Measurements from ENCODE around the gene SMYD3.
A peak's percentile ranks its signal among the peaks of the same experiment; 100 is the strongest.

The SMYD3 gene

GRCh38 chr1:245810181-245810769, 696.8 kb downstream of the SMYD3 start:
- DNase-seq (ENCODE audit: low spot score), result no peak

- no peak for DNase-seq (ENCODE audit: low spot score)
Measured at GRCh38 chr1:245809361-245809760, 697.7 kb downstream of the SMYD3 start.

- DNase-seq (ENCODE audit: low spot score), result no peak
Measured at GRCh38 chr1:245807954-245808719, 698.9 kb downstream of the SMYD3 start.

GRCh38 chr1:245807306-245807705, 699.8 kb downstream of the SMYD3 start:
- DNase-seq (ENCODE audit: low spot score), result no peak

GRCh38 chr1:245805532-245805931, 701.5 kb downstream of the SMYD3 start:
- no peak for DNase-seq (ENCODE audit: low spot score)

- DNase-seq (ENCODE audit: low spot score), result no peak
Measured at GRCh38 chr1:245804696-245805095, 702.4 kb downstream of the SMYD3 start.

- no peak for DNase-seq (ENCODE audit: low spot score)
Measured at GRCh38 chr1:245803666-245804037, 703.4 kb downstream of the SMYD3 start.

GRCh38 chr1:245802941-245803665, 704.0 kb downstream of the SMYD3 start:
- peak; percentile 81 for DNase-seq (ENCODE audit: low spot score)

GRCh38 chr1:245800901-245801605, 706.0 kb downstream of the SMYD3 start:
- DNase-seq (ENCODE audit: low spot score), result no peak

GRCh38 chr1:245798349-245798711, 708.7 kb downstream of the SMYD3 start:
- DNase-seq (ENCODE audit: low spot score), result no peak

GRCh38 chr1:245797592-245798348, 709.3 kb downstream of the SMYD3 start:
- peak; percentile 17 for DNase-seq (ENCODE audit: low spot score)

- DNase-seq (ENCODE audit: low spot score), result peak; percentile 100
Measured at GRCh38 chr1:245791410-245792312, 715.4 kb downstream of the SMYD3 start.

GRCh38 chr1:245790441-245790840, 716.6 kb downstream of the SMYD3 start:
- no peak for DNase-seq (ENCODE audit: low spot score)

GRCh38 chr1:245788886-245789285, 718.2 kb downstream of the SMYD3 start:
- DNase-seq (ENCODE audit: low spot score), result no peak

- no peak for DNase-seq (ENCODE audit: low spot score)
Measured at GRCh38 chr1:245788269-245788668, 718.8 kb downstream of the SMYD3 start.

- no peak for DNase-seq (ENCODE audit: low spot score)
Measured at GRCh38 chr1:245786948-245787347, 720.1 kb downstream of the SMYD3 start.

GRCh38 chr1:245779797-245780755, 727.0 kb downstream of the SMYD3 start:
- DNase-seq (ENCODE audit: low spot score), result no peak

- DNase-seq (ENCODE audit: low spot score), result no peak
Measured at GRCh38 chr1:245777752-245778151, 729.3 kb downstream of the SMYD3 start.

GRCh38 chr1:245776694-245777332, 730.3 kb downstream of the SMYD3 start:
- no peak for DNase-seq (ENCODE audit: low spot score)

All from SK-N-DZ (cell line).